Testis (tissue), 3 donors: ENCODE results near the gene PCBP3. TPM values are rescaled to one million over a fixed set of nuclear protein-coding genes. Genes with fewer than 3 reads are reported as not detected.
"Not testable (repeated sequence)": the region's sequence is repeated elsewhere in the genome, so short reads cannot be mapped to it uniquely, and the experiment has no call there.

Experiments
- DNase-seq: peaks from one replicate; pipeline ENCODE4 v3.0.0-alpha.2; 2019
- H3K27ac ChIP-seq, 2 donors: fragments of 200-600 bp; sonication (generic); one replicate each; pipeline ENCODE4 v1.5.1; 2019
- H3K27me3 ChIP-seq: fragments of 200-600 bp; sonication (generic); one replicate; pipeline ENCODE4 v1.5.1; 2019
- H3K36me3 ChIP-seq: fragments of 200-600 bp; sonication (generic); one replicate; pipeline ENCODE4 v1.5.1; 2017; ENCODE audit warnings: low read depth; ENCODE audit errors: missing control alignments
- H3K4me1 ChIP-seq: fragments of 200-600 bp; sonication (generic); one replicate; pipeline ENCODE4 v1.5.1; 2019
- H3K4me3 ChIP-seq, 2 donors: fragments of 200-600 bp; sonication (generic); one replicate each; pipeline ENCODE4 v1.5.1; 2017 to 2019
- H3K9me3 ChIP-seq: fragments of 200-600 bp; sonication (generic); one replicate; pipeline ENCODE4 v1.5.1; 2017
- POLR2A ChIP-seq: fragments of 450-650 bp; IDR thresholded peaks from one replicate; pipeline ENCODE4 v1.6.1; 2017; ENCODE audit warnings: antibody characterized with exemption, mild to moderate bottlenecking, moderate library complexity
- WGBS, 2 donors: methylation state at CpG; one replicate each; pipeline ENCODE4 v1.1.5; 2018; 5-methylcytosine and 5-hydroxymethylcytosine counted together
- intact Hi-C: fragments of 100-400 bp; cut with DNase I; formaldehyde crosslinking; loops from one replicate; pipeline ENCODE4 v1.15.1; 2023; ENCODE audit warnings: low total_unique reads
- polyA plus RNA-seq: library from polyadenylated mRNA; stranded (reverse); fragments of 350-450 nt; fragmentation: Illumina TruSeq; extraction: RNeasy Lipid Tissue Mini Kit (QIAGEN cat#74804); gene quantifications from one replicate; pipeline ENCODE4 v1.2.3, GENCODE V29; 2014; ENCODE audit warnings: low read depth, low replicate concordance; ENCODE audit not compliant: insufficient read depth
- total RNA-seq, 2 donors: library from RNA; depleted of rRNA; stranded (reverse); fragments of >200 nt; gene quantifications; one replicate each; pipeline ENCODE4 v1.2.3, GENCODE V29; 2016
- TF ChIP-seq, protein P1 (sequence below), 3 experiments: fragments of 450-650 bp in 2 of 3; fragments of 200-600 bp in 1 of 3; sonication (generic) in 1 of 3; IDR thresholded peaks; one replicate each; pipeline ENCODE4 v1.5.1; 2016 to 2019; ENCODE audit warnings: antibody characterized with exemption in 3 of 3, mild to moderate bottlenecking in 2 of 3, moderate library complexity in 1 of 3

Gene PCBP3
- total and polyA plus RNA-seq, 3 donors from 2014 or later: 35.7 to 58.3 (median 38.0) TPM

DNA sequence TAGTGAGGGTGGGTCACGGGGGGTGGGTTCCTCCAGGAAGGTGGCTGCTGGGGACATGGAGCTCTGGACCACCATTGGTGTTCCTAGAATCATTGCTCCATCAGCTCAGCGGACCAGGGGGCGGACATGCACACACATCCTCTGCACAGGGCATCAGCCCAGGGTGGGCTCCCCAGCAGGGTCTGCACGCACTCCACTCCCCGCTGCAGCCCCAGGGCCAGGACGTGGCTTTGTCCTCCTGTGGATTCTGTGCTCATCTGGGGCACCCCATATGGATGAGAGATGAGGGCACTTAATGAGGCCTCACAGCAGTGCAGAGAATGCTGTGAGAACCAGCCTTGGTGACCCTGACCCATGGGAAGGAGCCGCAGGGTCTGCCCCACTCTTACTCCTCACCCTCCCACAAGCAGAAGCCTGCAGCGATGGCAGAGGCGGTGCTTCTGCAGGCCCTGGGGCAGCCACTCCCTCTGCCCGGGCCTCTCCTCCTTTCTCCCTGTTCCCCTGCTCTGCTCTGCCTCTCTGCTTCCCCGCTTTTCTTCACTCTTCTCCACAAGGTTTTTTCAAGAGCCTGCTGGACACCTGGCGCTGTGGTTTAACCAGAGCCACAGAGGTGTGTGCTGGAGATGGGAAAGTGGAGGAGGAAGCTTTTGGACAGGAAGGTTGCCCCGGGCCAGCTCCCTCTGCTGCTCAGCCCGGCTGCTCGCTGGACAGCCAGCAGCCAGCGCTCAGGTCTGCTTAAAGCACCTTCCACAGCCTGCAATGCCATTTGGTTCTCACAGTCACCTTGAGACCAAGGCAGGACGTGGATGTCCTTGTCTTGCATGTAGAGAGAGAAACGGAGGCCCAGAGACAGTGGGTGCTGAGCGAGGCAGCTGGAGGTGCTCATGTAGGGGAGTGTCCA lies 26.3 kb upstream of the PCBP3 start:
- H3K27ac ChIP-seq: no peak overlapping the region
- WGBS, 2 donors: 65 to 67% methylated on average over 17 to 18 of the region's 19 CpGs
- TF ChIP-seq POLR2A: no peak
- TF ChIP-seq, protein P1, sequence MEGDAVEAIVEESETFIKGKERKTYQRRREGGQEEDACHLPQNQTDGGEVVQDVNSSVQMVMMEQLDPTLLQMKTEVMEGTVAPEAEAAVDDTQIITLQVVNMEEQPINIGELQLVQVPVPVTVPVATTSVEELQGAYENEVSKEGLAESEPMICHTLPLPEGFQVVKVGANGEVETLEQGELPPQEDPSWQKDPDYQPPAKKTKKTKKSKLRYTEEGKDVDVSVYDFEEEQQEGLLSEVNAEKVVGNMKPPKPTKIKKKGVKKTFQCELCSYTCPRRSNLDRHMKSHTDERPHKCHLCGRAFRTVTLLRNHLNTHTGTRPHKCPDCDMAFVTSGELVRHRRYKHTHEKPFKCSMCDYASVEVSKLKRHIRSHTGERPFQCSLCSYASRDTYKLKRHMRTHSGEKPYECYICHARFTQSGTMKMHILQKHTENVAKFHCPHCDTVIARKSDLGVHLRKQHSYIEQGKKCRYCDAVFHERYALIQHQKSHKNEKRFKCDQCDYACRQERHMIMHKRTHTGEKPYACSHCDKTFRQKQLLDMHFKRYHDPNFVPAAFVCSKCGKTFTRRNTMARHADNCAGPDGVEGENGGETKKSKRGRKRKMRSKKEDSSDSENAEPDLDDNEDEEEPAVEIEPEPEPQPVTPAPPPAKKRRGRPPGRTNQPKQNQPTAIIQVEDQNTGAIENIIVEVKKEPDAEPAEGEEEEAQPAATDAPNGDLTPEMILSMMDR (IDR thresholded peaks at IDR 0.05): no peak
- no peaks in the 10 kb centered on the region for H3K36me3 ChIP-seq
- intact Hi-C loops: no loop called here
- no peaks in the 10 kb centered on the region for H3K27me3 ChIP-seq
- no peaks in the 10 kb centered on the region for H3K4me1 ChIP-seq
- no peak for DNase-seq
- no peaks in the 10 kb centered on the region for H3K9me3 ChIP-seq
- no peak overlapping the region for H3K4me3 ChIP-seq

DNA sequence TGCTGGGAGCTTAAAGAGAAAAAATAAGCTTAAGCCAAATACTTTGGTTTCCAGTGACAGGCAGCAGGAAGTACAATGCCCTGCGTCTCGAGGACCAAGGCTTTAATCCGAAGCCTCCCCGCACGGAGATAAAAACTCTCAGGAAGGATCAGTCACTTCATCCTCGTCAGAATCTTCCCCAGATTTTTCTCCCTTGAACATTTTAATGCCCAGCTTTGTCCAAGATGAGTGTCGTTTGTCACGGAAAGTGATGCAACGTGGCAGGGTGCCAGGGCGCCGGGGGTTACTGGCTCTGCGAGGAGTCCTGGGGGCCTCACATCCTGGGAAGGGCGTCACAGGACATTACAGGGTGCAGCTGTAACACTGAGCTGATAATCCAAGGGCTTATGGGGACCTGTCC lies 25.2 kb upstream of the PCBP3 start:
- TF ChIP-seq, protein P1 (IDR thresholded peaks at IDR 0.05): no peak
- TF ChIP-seq POLR2A: no peak
- intact Hi-C loops: no loop called here

DNA sequence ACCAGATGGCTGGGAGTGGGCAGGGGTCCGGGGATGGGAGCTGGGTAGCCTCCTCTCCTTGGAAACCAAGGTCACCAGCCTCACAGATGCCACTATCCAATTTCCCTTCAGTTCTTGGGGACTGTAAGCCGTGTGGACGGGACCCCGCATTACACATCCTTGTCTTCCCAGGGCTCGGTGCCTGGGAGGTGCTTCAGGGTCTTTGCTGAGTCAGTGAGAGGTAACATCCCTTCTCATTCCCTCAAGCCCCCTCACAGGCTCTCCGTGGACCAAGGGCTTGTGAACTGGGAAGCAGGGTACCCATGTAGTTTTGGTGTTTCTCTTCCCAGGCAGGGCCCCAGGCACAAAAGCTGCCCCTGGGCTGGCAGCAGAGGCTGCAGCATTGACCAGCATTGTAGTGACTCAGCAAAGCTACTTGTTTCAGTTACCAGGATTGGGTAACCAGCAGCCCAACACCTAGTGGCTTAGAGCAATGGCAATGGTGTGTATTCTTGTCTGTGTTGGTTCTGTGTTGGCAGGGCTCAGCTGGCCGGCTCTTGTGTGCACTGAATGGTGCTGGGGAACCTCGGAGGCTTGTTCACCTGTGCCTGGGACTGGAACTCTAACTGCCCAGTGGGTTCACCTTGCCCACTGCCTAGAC lies 24.6 kb upstream of the PCBP3 start:
- no peaks in the 10 kb centered on the region for H3K9me3 ChIP-seq
- no peak overlapping the region for H3K4me3 ChIP-seq
- no peak overlapping the region for H3K27ac ChIP-seq
- TF ChIP-seq POLR2A: no peak
- TF ChIP-seq, protein P1 (IDR thresholded peaks at IDR 0.05): no peak
- intact Hi-C loops: no loop called here
- WGBS, 2 donors: 71 to 78% methylated on average over 8 of the region's 8 CpGs
- DNase-seq: no peak
- H3K4me1 ChIP-seq: no peaks in the 10 kb centered on the region
- no peaks in the 10 kb centered on the region for H3K36me3 ChIP-seq
- H3K27me3 ChIP-seq: no peaks in the 10 kb centered on the region

More for the DNA sequence above, 25.2 kb upstream of the PCBP3 start:
- no peak for DNase-seq
- Histone ChIP-seq H3K27ac (no peak overlapping the region), H3K27me3 (no peaks in the 10 kb centered on the region), H3K36me3 (no peaks in the 10 kb centered on the region), H3K4me1 (no peaks in the 10 kb centered on the region), H3K4me3 (no peak overlapping the region), H3K9me3 (no peaks in the 10 kb centered on the region)
- 59 to 63% methylated on average over 13 of the region's 13 CpGs for WGBS, 2 donors

DNA sequence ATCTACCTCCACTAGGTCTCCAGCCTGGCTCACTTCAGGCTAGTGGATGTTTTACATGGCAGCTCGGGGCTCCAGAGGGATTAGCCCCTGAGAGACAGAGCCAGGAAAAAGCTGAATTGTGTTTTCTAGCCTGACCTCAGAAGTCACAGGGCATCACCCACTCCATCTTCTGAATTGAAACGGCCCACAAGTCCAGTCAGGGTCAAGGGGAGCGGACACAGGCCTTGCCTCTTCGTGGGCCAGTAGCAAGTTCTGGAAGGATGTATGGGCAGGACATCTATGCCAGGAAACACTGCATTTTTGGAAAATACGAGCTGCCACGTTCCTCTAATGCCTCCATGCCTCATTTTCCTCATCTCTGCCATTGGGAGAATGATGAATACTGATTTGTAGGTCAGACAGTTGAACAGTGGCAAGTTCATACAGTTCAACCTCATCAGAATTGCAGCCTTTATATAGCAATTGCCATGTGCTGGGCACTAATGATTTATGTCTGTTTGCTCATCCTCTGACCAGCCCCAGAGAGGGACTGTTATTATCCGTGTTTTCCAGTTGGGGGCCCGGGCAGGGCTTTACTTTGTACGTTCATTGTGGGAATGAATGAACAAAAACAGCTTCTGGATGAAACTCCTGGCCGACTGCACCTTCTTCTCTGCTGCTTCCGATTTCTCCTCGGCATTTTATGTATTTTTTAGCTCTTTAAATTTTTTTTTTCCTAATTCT lies 23.2 kb upstream of the PCBP3 start:
- Histone ChIP-seq H3K27ac (no peak overlapping the region), H3K4me1 (no peaks in the 10 kb centered on the region), H3K27me3 (no peaks in the 10 kb centered on the region), H3K36me3 (no peaks in the 10 kb centered on the region), H3K4me3 (no peak overlapping the region), H3K9me3 (no peaks in the 10 kb centered on the region)
- WGBS, 2 donors: 69 to 75% methylated on average over 12 of the region's 12 CpGs
- intact Hi-C loops: no loop called here
- DNase-seq: no peak
- TF ChIP-seq POLR2A: no peak
- TF ChIP-seq, protein P1 (IDR thresholded peaks at IDR 0.05): no peak

DNA sequence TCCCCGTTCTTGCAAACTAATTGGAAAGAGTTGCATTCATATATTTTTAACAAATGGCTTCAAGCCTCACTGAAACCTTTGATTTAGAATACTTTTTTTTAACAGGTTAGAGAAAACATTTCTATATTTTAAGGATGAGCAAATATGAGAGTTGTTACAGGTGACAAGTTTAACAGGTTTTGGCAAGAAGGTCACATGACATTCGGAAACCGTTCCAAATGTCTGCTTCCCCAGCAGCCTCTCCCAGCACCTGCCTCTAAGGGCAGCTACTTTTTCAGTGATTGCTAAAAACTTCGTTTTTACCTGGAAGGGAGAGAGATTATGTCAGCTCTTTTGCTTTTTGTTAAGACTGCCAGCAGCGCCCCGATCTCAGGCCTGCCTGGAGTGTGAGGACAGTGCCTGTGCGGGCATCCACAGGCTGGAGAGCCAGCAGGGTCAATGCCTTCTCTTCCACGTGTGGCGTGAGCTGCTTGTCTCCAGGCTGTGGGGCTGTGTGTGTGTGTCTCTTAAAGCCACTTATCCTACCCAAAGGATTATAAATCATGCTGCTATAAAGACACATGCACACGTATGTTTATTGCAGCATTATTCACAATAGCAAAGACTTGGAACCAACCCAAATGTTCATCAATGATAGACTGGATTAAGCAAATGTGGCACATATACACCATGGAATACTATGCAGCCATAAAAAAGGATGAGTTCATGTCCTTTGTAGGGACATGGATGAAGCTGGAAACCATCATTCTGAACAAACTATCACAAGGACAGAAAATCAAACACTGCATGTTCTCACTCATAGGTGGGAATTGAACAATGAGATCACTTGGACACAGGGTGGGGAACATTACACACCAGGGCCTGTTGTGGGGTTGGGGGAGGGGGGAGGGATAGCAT lies 21.8 kb upstream of the PCBP3 start:
- 71 to 79% methylated on average over 10 of the region's 10 CpGs for WGBS, 2 donors
- intact Hi-C loops, H3K27me3 ChIP-seq, H3K27ac ChIP-seq, H3K9me3 ChIP-seq, H3K4me1 ChIP-seq, H3K4me3 ChIP-seq, DNase-seq, H3K36me3 ChIP-seq: not testable (repeated sequence)
